Adrenal gland (tissue), 5 donors: ENCODE results near the gene FAHD1.

Experiments used
- POLR2A ChIP-seq, 2 donors: fragments of 450-650 bp; IDR thresholded peaks; one replicate each; pipeline ENCODE4 v1.6.1; 2017; ENCODE audit warnings: antibody characterized with exemption in 2 of 2, mild to moderate bottlenecking in 2 of 2, moderate library complexity in 1 of 2
- TF ChIP-seq, protein P1 (sequence below), 6 experiments: fragments of 450-650 bp in 4 of 6; fragments of 200-600 bp in 2 of 6; sonication (generic) in 1 of 6; IDR thresholded peaks; 1 replicate in 5 of 6; 2 replicates in 1 of 6; pipeline versions ENCODE4 v1.5.1 to v1.8.0; 2016 to 2021; ENCODE audit warnings: antibody characterized with exemption in 6 of 6, mild to moderate bottlenecking in 2 of 6, moderate library complexity in 1 of 6
- donor health status: DM: no; HTN: no; CAD: no.

DNA sequence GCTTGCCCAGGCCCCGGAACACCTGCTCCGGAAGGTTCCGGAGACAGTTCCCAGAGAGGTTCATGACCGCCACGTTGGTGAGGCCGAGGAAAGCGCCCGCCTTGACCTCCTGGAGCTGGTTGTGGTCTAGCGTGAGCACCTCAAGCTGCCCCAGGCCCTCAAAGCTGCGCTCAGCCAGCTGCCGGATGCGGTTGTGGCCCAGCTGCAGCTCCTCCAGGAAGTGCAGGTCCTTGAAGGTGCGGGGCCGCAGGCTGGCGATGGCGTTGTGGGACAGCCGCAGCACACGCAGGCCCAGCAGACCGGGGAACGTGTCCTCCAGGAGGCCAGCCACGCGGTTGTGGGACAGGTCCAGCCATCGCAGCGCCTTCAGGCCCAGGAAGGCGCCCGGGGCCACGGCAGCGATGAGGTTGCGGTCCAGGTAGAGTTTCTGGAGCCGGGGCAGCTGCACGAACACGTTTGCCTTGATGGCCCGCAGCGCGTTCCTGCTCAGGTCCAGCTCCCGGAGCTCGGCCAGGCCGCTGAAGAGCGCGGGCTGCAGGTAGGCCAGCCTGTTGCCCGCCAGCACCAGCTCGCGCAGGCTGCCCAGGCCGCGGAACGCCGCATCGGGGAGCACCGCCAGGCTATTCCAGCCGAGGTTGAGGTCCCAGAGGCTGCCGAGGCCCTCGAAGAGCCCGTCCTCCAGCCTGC, 35.6 kb upstream of the FAHD1 start:
- TF ChIP-seq, protein P1, sequence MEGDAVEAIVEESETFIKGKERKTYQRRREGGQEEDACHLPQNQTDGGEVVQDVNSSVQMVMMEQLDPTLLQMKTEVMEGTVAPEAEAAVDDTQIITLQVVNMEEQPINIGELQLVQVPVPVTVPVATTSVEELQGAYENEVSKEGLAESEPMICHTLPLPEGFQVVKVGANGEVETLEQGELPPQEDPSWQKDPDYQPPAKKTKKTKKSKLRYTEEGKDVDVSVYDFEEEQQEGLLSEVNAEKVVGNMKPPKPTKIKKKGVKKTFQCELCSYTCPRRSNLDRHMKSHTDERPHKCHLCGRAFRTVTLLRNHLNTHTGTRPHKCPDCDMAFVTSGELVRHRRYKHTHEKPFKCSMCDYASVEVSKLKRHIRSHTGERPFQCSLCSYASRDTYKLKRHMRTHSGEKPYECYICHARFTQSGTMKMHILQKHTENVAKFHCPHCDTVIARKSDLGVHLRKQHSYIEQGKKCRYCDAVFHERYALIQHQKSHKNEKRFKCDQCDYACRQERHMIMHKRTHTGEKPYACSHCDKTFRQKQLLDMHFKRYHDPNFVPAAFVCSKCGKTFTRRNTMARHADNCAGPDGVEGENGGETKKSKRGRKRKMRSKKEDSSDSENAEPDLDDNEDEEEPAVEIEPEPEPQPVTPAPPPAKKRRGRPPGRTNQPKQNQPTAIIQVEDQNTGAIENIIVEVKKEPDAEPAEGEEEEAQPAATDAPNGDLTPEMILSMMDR (IDR thresholded peaks at IDR 0.05), result no peak
- TF ChIP-seq POLR2A (IDR thresholded peaks at IDR 0.05), result no peak
